Left renal cortex interstitium (tissue), 4 donors: ENCODE measurements around the gene TAPT1. TPM values are rescaled to one million over a fixed set of nuclear protein-coding genes. Genes with fewer than 3 reads are reported as not detected.
"Not testable (repeated sequence)": the region's sequence is repeated elsewhere in the genome, so short reads cannot be mapped to it uniquely, and the experiment has no call there.

ENCODE experiments used
- DNase-seq, 4 donors: peaks; one replicate each; pipeline ENCODE4 v3.0.0-alpha.2; 2013; ENCODE audit warnings: low read depth in 4 of 4, low spot score in 2 of 4, missing footprints in 1 of 4
- polyA plus RNA-seq, 4 donors: library from polyadenylated mRNA; unstranded; fragments of 120-200 nt; gene quantifications; one replicate each; pipeline ENCODE4 v1.2.1, GENCODE V29; 2013; ENCODE audit not compliant: insufficient read length in 4 of 4

TAPT1 gene
- polyA plus RNA-seq, 4 donors, result 31.6 to 50.4 (median 39.4) TPM

- no peak for DNase-seq
Measured at GRCh38 chr4:16192057-16192456, 34.2 kb downstream of the TAPT1 start.

DNA sequence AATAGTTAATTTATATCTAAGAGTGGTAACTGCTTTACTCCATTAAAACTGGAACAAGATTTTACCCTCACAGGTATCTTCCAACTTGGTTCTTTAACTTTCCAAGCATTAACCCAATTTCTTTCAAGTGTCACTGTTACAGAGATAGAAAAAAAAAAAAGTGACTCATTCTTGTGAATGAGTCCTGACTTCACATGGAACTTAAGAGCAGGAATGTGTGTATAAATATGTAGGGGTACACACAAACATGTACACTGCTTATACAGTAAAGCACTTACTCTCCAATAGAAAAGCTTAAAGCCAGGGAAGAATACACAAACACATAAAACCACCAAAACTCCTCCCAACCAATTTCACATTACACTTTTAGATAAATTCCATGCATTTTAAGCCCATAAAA, 38.8 kb downstream of the TAPT1 start:
- no peak for DNase-seq

DNA sequence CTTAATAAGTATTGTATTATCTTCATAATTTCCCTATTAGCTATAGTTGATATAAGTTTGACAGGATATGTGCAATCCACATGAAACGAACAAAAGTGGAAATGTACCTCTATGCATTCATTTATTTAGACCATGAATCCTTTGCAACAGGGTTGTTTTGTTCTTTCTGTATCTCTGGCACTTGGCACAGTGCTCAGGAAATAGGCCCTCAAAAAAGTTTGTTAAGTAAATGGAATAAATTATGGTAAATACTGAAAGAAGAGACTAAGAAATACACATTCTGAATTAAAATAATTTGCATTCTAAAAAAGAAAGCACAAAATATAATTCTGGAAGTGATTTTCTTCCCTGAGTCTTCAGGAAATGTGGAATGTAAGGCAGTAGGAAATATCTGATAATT, 39.3 kb downstream of the TAPT1 start:
- no peak for DNase-seq

DNA sequence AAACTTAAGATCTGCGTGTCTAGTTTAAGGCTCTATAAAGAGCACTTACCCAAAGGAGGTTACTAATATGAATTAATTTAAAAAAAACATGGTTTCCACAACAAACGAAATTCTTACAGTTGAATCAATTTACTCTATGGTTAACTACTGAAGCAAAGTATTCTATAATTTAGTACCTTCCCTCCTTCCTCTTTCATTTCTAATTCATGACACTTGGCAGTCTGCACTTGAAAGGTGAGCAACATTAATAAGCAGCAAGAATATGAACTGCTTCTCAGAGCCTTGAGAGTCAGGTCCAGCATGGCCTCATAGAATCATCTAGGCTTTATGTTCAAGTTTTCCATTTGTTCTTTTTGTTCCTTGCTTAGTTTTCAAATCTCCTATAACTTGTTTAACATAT, 42.7 kb downstream of the TAPT1 start:
- no peak for DNase-seq

- DNase-seq, result no peak
Measured at GRCh38 chr4:16176621-16177020, 49.6 kb downstream of the TAPT1 start.

DNA sequence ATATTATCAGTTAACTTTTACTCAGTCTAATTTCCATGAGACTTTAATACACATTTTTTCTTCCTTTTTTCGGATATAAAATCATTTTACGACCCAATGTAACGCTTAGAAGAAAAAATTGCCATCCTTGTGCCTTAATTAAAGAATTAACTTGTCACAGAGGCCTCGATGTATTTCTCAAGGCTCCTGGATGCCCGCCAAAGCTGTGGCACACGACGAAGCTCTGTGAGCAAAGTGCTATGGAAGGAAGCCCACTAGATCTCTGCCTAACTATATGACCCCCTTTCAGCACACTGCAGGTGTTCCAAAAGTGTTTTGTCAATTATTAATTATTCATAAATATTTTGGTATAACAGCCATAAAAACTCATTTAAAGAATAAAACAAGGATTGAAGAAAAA, 54.4 kb downstream of the TAPT1 start:
- no peak for DNase-seq

- no peak for DNase-seq
Measured at GRCh38 chr4:16169490-16169889, 56.8 kb downstream of the TAPT1 start.

GRCh38 chr4:16168710-16169388, 57.4 kb downstream of the TAPT1 start:
- no peak for DNase-seq

GRCh38 chr4:16168144-16168543, 58.1 kb downstream of the TAPT1 start:
- DNase-seq, result no peak

- DNase-seq, result no peak
Measured at GRCh38 chr4:16165931-16166330, 60.3 kb downstream of the TAPT1 start.

GRCh38 chr4:16162891-16163290, 63.4 kb downstream of the TAPT1 start:
- DNase-seq, result no peak

DNA sequence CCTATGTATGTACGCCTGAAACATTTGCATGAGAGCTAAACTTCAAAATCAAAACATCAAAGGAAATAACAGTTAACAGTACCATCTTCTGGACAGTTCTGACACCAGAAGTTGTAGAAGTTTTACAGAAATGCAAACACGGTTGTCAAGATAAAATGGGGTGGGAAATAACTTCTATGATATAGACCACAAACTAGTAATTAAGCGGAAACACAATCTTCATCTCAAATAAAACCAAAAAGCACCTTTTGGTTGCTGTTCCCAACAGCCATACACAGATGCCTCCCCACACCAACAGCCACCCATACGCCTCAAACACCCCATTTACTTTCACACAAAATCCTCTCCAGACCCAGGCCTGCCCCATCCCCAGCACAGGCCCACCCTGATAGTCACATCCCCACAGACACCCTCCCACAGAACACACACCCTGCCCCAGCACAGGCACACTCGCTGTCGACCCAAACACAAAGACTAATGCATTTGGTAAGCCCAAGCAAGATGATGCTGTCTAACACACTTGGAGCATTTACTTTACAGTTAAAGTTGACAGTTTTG, 64.3 kb downstream of the TAPT1 start:
- no peak for DNase-seq

DNA sequence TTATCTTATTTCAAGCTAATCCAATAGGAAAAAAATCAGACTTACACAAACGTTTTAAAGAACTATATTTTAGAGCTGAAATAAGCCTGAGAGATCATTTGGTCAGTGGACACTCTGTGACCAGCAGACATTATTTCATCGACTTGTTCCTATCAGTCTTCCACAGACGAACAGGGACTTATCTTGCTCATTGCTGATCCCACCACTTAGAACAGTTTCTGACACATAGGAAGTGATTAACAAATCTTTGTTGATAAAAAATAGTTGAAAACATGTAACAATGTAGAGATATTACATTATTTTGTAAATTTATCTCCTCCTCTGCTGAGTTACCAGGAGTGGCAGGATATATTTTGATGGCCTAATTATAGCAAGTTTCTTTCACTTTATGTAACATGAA, 65.8 kb downstream of the TAPT1 start:
- no peak for DNase-seq

GRCh38 chr4:16159286-16159685, 67.0 kb downstream of the TAPT1 start:
- no peak for DNase-seq

- DNase-seq, result no peak
Measured at GRCh38 chr4:16158504-16158852, 67.8 kb downstream of the TAPT1 start.

- DNase-seq, result no peak
Measured at GRCh38 chr4:16157609-16158503, 68.4 kb downstream of the TAPT1 start.

DNA sequence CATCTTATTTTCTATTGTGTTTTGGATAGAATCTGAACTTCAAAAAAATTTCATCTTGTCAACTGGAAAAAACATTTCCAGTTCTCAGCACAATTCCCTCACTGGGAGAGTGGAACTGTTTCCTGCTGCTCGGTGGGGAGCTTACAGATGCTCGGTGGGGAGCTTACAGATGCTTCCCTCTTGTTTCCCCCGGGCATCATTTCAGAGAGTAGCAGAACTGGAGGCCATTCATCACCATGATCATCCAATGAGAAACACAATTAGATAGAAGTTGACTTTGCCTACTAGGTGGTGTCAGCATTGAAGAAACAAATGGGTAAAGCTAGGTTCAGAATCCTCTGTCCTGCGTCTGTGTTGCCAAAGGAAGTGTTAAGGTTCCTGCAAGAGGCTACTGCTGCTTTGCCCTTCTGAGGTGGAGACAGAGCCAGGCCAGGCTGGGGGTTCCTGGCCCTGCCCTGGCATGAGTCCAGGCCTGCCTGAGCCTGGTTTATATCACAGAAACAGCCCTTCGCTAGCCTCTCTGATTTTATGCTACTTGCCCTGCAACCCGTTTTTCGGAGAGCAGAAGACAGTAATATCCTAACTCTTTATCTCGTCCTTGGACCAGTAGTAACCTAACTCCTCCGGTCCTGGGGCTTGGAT, 70.6 kb downstream of the TAPT1 start:
- DNase-seq, result no peak

GRCh38 chr4:16154451-16154850, 71.8 kb downstream of the TAPT1 start:
- DNase-seq, result no peak

DNA sequence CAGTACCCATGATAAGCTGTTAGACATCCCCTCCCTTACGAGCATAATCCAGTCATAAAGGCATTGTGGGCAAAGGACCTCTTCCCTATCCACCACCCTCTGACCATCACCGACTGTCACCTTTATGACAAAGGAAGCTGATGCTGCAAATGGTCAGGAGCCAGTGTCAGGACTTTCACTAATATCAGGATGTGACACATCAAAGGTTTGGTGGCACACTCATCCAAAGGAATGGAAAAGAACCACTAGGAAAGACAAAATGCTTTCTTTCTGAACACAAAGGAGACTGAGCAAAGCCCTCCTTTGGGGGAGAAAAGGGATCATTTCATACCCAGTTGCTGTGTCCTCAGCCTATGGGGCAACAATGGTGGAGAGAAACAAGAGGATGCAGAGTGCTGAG, 75.6 kb downstream of the TAPT1 start:
- no peak for DNase-seq

DNA sequence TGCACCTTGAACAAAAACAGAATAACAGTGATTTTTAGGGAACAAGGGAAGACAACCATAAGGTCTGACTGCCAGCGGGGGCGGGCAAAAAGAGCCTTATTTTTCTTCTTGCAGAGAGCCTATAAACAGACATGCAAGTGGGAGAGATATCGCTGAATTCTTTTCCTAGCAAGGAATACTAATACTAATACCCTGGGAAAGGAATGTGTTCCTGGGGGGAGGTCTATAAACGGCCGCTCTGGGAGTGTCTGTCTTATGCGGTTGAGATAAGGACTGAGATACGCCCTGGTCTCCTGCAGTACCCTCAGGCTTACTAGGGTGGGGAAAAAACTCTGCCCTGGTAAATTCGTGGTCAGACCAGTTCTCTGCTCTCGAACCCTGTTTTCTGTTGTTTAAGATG, 81.4 kb downstream of the TAPT1 start:
- DNase-seq, result not testable (repeated sequence)

GRCh38 chr4:16142598-16143310, 83.5 kb downstream of the TAPT1 start:
- DNase-seq, result no peak
